ENCODE measurements around the gene ATXN2. TPM values are rescaled to one million over a fixed set of nuclear protein-coding genes. Genes with fewer than 3 reads are reported as not detected.

ATXN2 gene
- total and polyA plus RNA-seq, 9 of the 15 experiments (the other 6 are each of a cell fraction or from before 2014, with no cell fraction given) = 16.8 to 67.8 (median 29.3) TPM

DNA sequence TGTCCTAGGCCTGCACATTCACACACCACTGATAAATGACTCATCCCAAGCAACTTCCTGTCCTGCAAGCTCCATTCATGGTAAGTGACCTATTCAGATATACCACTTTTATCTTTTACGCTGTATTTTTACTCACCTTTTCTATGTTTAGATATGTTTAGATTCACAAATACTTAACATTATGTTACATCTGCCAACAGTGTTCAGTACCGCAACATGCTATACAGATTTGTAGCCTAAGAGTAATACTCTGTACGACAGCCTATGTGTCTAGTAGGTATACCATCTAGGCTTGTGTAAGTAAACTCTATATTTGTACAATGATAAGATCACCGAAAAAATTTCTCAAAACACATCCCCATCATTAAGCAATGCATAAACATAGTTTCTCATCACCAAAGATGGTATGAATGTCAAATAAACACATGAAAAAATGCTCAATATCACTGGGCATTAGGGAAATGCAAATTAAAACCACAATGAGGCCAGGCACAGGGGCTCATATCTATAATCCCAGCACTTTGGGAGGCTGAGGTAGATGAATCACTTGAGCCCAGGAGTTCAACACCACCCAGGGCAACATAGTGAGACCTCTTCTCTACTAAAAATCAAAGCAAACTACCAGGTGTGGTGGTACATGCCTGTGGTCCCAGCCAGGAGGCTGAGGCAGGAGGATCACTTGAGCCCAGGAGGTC lies 20.7 kb downstream of the ATXN2 start (continued):
- peak; percentile 86; the same call in 1 of the 2 replicates for TF ChIP-seq JUN (IDR thresholded peaks at IDR 0.05; ENCODE audit: borderline replicate concordance, low read depth, low read length)
- TF ChIP-seq JUN (CRISPR knock-in tag; IDR thresholded peaks at IDR 0.05; ENCODE audit: borderline replicate concordance) = no peak
- TF ChIP-seq, protein P1, sequence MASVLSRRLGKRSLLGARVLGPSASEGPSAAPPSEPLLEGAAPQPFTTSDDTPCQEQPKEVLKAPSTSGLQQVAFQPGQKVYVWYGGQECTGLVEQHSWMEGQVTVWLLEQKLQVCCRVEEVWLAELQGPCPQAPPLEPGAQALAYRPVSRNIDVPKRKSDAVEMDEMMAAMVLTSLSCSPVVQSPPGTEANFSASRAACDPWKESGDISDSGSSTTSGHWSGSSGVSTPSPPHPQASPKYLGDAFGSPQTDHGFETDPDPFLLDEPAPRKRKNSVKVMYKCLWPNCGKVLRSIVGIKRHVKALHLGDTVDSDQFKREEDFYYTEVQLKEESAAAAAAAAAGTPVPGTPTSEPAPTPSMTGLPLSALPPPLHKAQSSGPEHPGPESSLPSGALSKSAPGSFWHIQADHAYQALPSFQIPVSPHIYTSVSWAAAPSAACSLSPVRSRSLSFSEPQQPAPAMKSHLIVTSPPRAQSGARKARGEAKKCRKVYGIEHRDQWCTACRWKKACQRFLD (CRISPR knock-in tag; IDR thresholded peaks at IDR 0.05) = no peak
- TF ChIP-seq TCF7L2 (IDR thresholded peaks at IDR 0.05; ENCODE audit: low read depth, low read length) = no peak
- TF ChIP-seq CHCHD3 (CRISPR knock-in tag; IDR thresholded peaks at IDR 0.05) = no peak
- peak; percentile 76; the same call in 1 of the 2 replicates for TF ChIP-seq TRIM28 (IDR thresholded peaks at IDR 0.05)
- no peak for TF ChIP-seq FUS (optimal IDR thresholded peaks at IDR 0.05; ENCODE audit: low read depth, low read length)
- TF ChIP-seq ZNF124 (CRISPR knock-in tag; IDR thresholded peaks at IDR 0.05) = no peak
- TF ChIP-seq ZBTB8A (IDR thresholded peaks at IDR 0.05; ENCODE audit: partially characterized antibody) = no peak
- peak; percentile 91 for TF ChIP-seq ARID1B (IDR thresholded peaks at IDR 0.05)
- TF ChIP-seq BDP1 (IDR thresholded peaks at IDR 0.05; ENCODE audit: insufficient read depth, insufficient read length) = no peak
- TF ChIP-seq MCM2 (IDR thresholded peaks at IDR 0.05; ENCODE audit: low read depth) = no peak
- no peak for TF ChIP-seq CTCFL (IDR thresholded peaks at IDR 0.05; ENCODE audit: borderline replicate concordance, insufficient read depth, low read depth, low read length, poor library complexity, severe bottlenecking)
- TF ChIP-seq CBFA2T3 (IDR thresholded peaks at IDR 0.05) = peak; percentile 87
- TF ChIP-seq ATF6 (CRISPR knock-in tag; IDR thresholded peaks at IDR 0.05) = no peak
- peak; percentile 35; the same call in 1 of the 2 replicates for TF ChIP-seq GABPB1 (CRISPR knock-in tag; IDR thresholded peaks at IDR 0.05)
- no peak for TF ChIP-seq IRF9 (tag; IDR thresholded peaks at IDR 0.05)
- TF ChIP-seq NCOR1 (IDR thresholded peaks at IDR 0.05) = peak; percentile 75
- no peak for TF ChIP-seq ZNF232 (CRISPR knock-in tag; IDR thresholded peaks at IDR 0.05)
- TF ChIP-seq ETS2 (tag; IDR thresholded peaks at IDR 0.05; ENCODE audit: borderline replicate concordance, poor library complexity, severe bottlenecking) = no peak
- TF ChIP-seq GABPB2 (CRISPR knock-in tag; conservative IDR thresholded peaks at IDR 0.05) = no peak
- TF ChIP-seq FIP1L1 (IDR thresholded peaks at IDR 0.05; ENCODE audit: low read depth, low read length, poor library complexity, severe bottlenecking) = no peak
- no peak for TF ChIP-seq NR1H2 (CRISPR knock-in tag; IDR thresholded peaks at IDR 0.05)
- no peak for TF ChIP-seq RFX7 (CRISPR knock-in tag; IDR thresholded peaks at IDR 0.05)

Data from K562 (cell line).